Osteocyte (in vitro differentiated cells): Measurements from ENCODE around the gene MPRIP. TPM values are rescaled to one million over a fixed set of nuclear protein-coding genes. Genes with fewer than 3 reads are reported as not detected.
"Not testable (repeated sequence)": the region's sequence is repeated elsewhere in the genome, so short reads cannot be mapped to it uniquely, and the experiment has no call there.

ENCODE experiments used
- DNase-seq: peaks from one replicate; pipeline ENCODE4 v3.0.0; 2021; ENCODE audit warnings: mixed read lengths; ENCODE audit not compliant: unreplicated experiment; ENCODE audit errors: extremely low spot score
- H3K27ac Mint-ChIP-seq: one replicate; pipeline ENCODE4 v1.8.0; 2021; ENCODE audit warnings: mild to moderate bottlenecking, mixed read lengths; ENCODE audit not compliant: unreplicated experiment
- H3K27me3 Mint-ChIP-seq: one replicate; pipeline ENCODE4 v1.8.0; 2021; ENCODE audit warnings: mixed read lengths; ENCODE audit not compliant: unreplicated experiment
- H3K36me3 Mint-ChIP-seq: one replicate; pipeline ENCODE4 v1.8.0; 2021; ENCODE audit warnings: mixed read lengths; ENCODE audit not compliant: unreplicated experiment
- H3K4me1 Mint-ChIP-seq: one replicate; pipeline ENCODE4 v1.8.0; 2021; ENCODE audit warnings: mixed read lengths; ENCODE audit not compliant: unreplicated experiment
- H3K4me3 Mint-ChIP-seq: one replicate; pipeline ENCODE4 v1.8.0; 2021; ENCODE audit warnings: mild to moderate bottlenecking, moderate library complexity, mixed read lengths; ENCODE audit not compliant: unreplicated experiment
- H3K9me3 Mint-ChIP-seq: one replicate; pipeline ENCODE4 v1.8.0; 2021; ENCODE audit warnings: mixed read lengths; ENCODE audit not compliant: unreplicated experiment
- CTCF ChIP-seq: fragments of 200-600 bp; sonication (generic); IDR thresholded peaks from 2 replicates; pipeline ENCODE4 v1.5.0; 2021; ENCODE audit warnings: antibody characterized with exemption, mild to moderate bottlenecking, moderate library complexity
- long read RNA-seq: library from polyadenylated mRNA; unstranded; transcript quantifications from one replicate; pipeline ENCODE4 v2.0.0, GENCODE V29; 2021
- total RNA-seq: library from RNA; stranded (reverse); gene quantifications from 2 replicates; pipeline ENCODE4 v1.2.1, GENCODE V29; 2021

The MPRIP gene
- 206 and 209 TPM in 2 replicates for total RNA-seq
- long read RNA-seq, full-length matches to known transcripts: 2 of 29 reads
- long read RNA-seq, partial matches to known transcripts: 18 of 29 reads
- long read RNA-seq, other reads (novel, unspliced or antisense): 9 of 29 reads

GRCh38 chr17:17042384-17042736 is at the start of gene MPRIP:
Gene MPRIP (plus strand): TSS chr17:17042457. CDS start chr17:17042849, 392 bp downstream.
- peaks cover 50% of the 10 kb centered on the region for H3K4me1 Mint-ChIP-seq
- TF ChIP-seq CTCF: no peak
- H3K36me3 Mint-ChIP-seq: no peaks in the 10 kb centered on the region
- H3K27me3 Mint-ChIP-seq: no peaks in the 10 kb centered on the region
- H3K9me3 Mint-ChIP-seq: no peaks in the 10 kb centered on the region
- H3K4me3 Mint-ChIP-seq: peak within 1 kb of the TSS; percentile 96
- H3K27ac Mint-ChIP-seq: peak within 1 kb of the TSS; percentile 96
- DNase-seq: no peak

GRCh38 chr17:16994631-16995030 is 47.6 kb upstream of the MPRIP start:
- Mint-ChIP-seq H3K4me1 (no peaks in the 10 kb centered on the region), H3K27me3 (peaks cover 18% of the 10 kb centered on the region), H3K4me3 (no peak overlapping the region), H3K9me3 (no peaks in the 10 kb centered on the region), H3K27ac (no peak overlapping the region), H3K36me3 (no peaks in the 10 kb centered on the region)
- no peak for DNase-seq
- TF ChIP-seq CTCF: no peak

- Mint-ChIP-seq H3K27me3 (peaks cover 18% of the 10 kb centered on the region), H3K27ac (no peak overlapping the region), H3K4me3 (no peak overlapping the region), H3K4me1 (no peaks in the 10 kb centered on the region), H3K36me3 (no peaks in the 10 kb centered on the region), H3K9me3 (no peaks in the 10 kb centered on the region)
- no peak for TF ChIP-seq CTCF
- no peak for DNase-seq
Measured at GRCh38 chr17:16995930-16996329, 46.3 kb upstream of the MPRIP start.

GRCh38 chr17:16996726-16997125 is 45.5 kb upstream of the MPRIP start:
- not testable (repeated sequence) for H3K36me3 Mint-ChIP-seq, DNase-seq, H3K9me3 Mint-ChIP-seq, H3K4me3 Mint-ChIP-seq, H3K4me1 Mint-ChIP-seq, H3K27ac Mint-ChIP-seq
- H3K27me3 Mint-ChIP-seq: peaks cover 18% of the 10 kb centered on the region

GRCh38 chr17:16997514-16998429 is 44.5 kb upstream of the MPRIP start:
- DNase-seq: no peak
- TF ChIP-seq CTCF: no peak
- Mint-ChIP-seq H3K9me3 (no peaks in the 10 kb centered on the region), H3K4me3 (no peak overlapping the region), H3K36me3 (no peaks in the 10 kb centered on the region), H3K27ac (no peak overlapping the region), H3K27me3 (peaks cover 18% of the 10 kb centered on the region), H3K4me1 (peaks cover 7% of the 10 kb centered on the region)
